Neural cell (in vitro differentiated cells): Measurements from ENCODE around the gene MAP4K5.

Experiments used
- EZH2 ChIP-seq: fragments of 200-600, 300-800 bp; shearing (Covaris generic), sonication (generic); IDR thresholded peaks from 2 replicates; pipeline ENCODE4 v1.6.1; 2014; ENCODE audit warnings: antibody characterized with exemption, low read length, borderline replicate concordance, mild to moderate bottlenecking; ENCODE audit not compliant: insufficient read depth, poor library complexity, severe bottlenecking
- MXI1 ChIP-seq: fragments of 450-650 bp; conservative IDR thresholded peaks from 2 replicates; pipeline ENCODE4 v1.6.1; 2014; ENCODE audit warnings: antibody characterized with exemption, mild to moderate bottlenecking; ENCODE audit not compliant: poor library complexity, severe bottlenecking
- TF ChIP-seq, protein P1 (sequence below): fragments of 450-650 bp; IDR thresholded peaks from 2 replicates; pipeline ENCODE4 v1.5.1; 2014; ENCODE audit warnings: antibody characterized with exemption, mild to moderate bottlenecking, moderate library complexity; ENCODE audit not compliant: poor library complexity, severe bottlenecking

DNA sequence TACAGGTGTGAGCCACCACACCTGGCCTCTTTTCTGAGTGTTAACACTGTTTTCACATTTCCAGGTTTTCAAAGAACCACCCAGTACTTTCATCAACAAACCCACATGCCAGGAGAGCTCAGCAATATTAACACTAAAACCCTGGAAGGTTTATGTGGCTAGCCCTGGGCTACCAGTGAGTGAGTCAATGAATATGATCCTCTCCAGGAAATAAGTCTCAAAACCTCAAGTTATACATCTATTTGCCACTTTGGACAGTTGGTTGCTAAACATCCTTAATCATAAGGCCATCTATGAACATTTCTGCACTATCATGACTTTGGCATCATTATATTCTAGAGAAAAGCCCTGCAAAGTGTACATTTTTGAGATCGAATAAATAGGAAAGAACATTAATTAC is 129.4 kb downstream of the MAP4K5 start:
- TF ChIP-seq EZH2 (no peak), MXI1 (no peak)
- TF ChIP-seq, protein P1, sequence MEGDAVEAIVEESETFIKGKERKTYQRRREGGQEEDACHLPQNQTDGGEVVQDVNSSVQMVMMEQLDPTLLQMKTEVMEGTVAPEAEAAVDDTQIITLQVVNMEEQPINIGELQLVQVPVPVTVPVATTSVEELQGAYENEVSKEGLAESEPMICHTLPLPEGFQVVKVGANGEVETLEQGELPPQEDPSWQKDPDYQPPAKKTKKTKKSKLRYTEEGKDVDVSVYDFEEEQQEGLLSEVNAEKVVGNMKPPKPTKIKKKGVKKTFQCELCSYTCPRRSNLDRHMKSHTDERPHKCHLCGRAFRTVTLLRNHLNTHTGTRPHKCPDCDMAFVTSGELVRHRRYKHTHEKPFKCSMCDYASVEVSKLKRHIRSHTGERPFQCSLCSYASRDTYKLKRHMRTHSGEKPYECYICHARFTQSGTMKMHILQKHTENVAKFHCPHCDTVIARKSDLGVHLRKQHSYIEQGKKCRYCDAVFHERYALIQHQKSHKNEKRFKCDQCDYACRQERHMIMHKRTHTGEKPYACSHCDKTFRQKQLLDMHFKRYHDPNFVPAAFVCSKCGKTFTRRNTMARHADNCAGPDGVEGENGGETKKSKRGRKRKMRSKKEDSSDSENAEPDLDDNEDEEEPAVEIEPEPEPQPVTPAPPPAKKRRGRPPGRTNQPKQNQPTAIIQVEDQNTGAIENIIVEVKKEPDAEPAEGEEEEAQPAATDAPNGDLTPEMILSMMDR: no peak
